Measurements from ENCODE around the gene GNA12.

GRCh38 chr7:2754912-2755311 is 89.2 kb downstream of the GNA12 start:
- TF ChIP-seq EZH2 (IDR thresholded peaks at IDR 0.05) (no peak), POLR2AphosphoS5 (IDR thresholded peaks at IDR 0.05; ENCODE audit: borderline replicate concordance, low read depth, low read length) (no peak)

Measured in SK-N-MC (cell line).